B cell (primary cell): ENCODE measurements around the gene ACTL6A. TPM values are rescaled to one million over a fixed set of nuclear protein-coding genes. Genes with fewer than 3 reads are reported as not detected.

Source experiments
- ATAC-seq: fragments of 200-7000 bp; cut with Tn5 transposase; one replicate; pipeline ENCODE4 v1.10.0; 2021; ENCODE audit warnings: low read depth, mild to moderate bottlenecking, moderate number of reproducible peaks, moderate library complexity
- CTCF ChIA-PET: fragments of 350-600 bp; sonication (Branson Sonifier 250); formaldehyde crosslinking; loops from one replicate; lab custom pipeline; 2021; ENCODE audit warnings: antibody characterized with exemption, inconsistent platforms; lab: Charles Lee
- POLR2A ChIA-PET: fragments of 350-600 bp; sonication (Branson Sonifier 250); formaldehyde crosslinking; loops from one replicate; lab custom pipeline; 2021; ENCODE audit warnings: antibody characterized with exemption; lab: Charles Lee
- DNase-seq: peaks from one replicate; pipeline ENCODE4 v3.0.0; 2013
- H2AFZ ChIP-seq: 2 replicates; pipeline ENCODE4 v1.6.1; 2012; ENCODE audit warnings: mild to moderate bottlenecking, low read depth, low read length; ENCODE audit not compliant: insufficient read depth, poor library complexity, severe bottlenecking
- H3K27ac ChIP-seq, 2 donors: 1 replicate in 1 of 2; 2 replicates in 1 of 2; pipeline ENCODE4 v1.5.1; 2012 to 2013; ENCODE audit warnings: low read length in 2 of 2, mild to moderate bottlenecking in 2 of 2, moderate library complexity in 1 of 2
- H3K27me3 ChIP-seq, 4 experiments: fragments of 200-600 bp in 1 of 4; sonication (generic) in 1 of 4; replicated peaks in 1 of 4; 1 replicate in 2 of 4; 2 replicates in 2 of 4; pipeline versions ENCODE4 v1.6.1 to v1.7.0; 2013 to 2016; ENCODE audit warnings: low read length in 3 of 4, mild to moderate bottlenecking in 2 of 4, mixed read lengths in 1 of 4, moderate library complexity in 1 of 4; ENCODE audit not compliant: insufficient read depth in 4 of 4, control insufficient read depth in 3 of 4; ENCODE audit errors: control extremely low read depth in 1 of 4
- H3K36me3 ChIP-seq, 2 experiments: replicated peaks in 1 of 2; 1 replicate in 1 of 2; 2 replicates in 1 of 2; pipeline versions ENCODE4 v1.6.1 to v1.7.1; 2013; ENCODE audit warnings: low read length in 1 of 2; ENCODE audit not compliant: insufficient read depth in 2 of 2, control insufficient read depth in 1 of 2; ENCODE audit errors: control extremely low read depth in 1 of 2, extremely low read depth in 1 of 2
- H3K4me1 ChIP-seq, 2 donors: fragments of 200-600 bp in 1 of 2; sonication (generic) in 1 of 2; 1 replicate in 1 of 2; 2 replicates in 1 of 2; pipeline versions ENCODE4 v1.5.1 to v1.6.1; 2013 to 2017; ENCODE audit warnings: low read length in 2 of 2; ENCODE audit not compliant: control insufficient read depth in 2 of 2, insufficient read depth in 2 of 2
- H3K4me2 ChIP-seq: replicated peaks from 2 replicates; pipeline ENCODE3; 2012; ENCODE audit warnings: mild to moderate bottlenecking, low read depth, low read length; ENCODE audit not compliant: poor library complexity, severe bottlenecking
- H3K4me3 ChIP-seq, 5 experiments: fragments of 200-600 bp in 1 of 5; sonication (generic) in 1 of 5; 1 replicate in 3 of 5; 2 replicates in 2 of 5; pipeline versions ENCODE4 v1.5.1 to v1.7.0; 2011 to 2016; ENCODE audit warnings: low read length in 4 of 5, mild to moderate bottlenecking in 4 of 5, low read depth in 2 of 5, control low read depth in 1 of 5, moderate library complexity in 1 of 5; ENCODE audit not compliant: insufficient read depth in 1 of 5; ENCODE audit errors: control extremely low read depth in 1 of 5, extremely low read depth in 1 of 5
- H3K79me2 ChIP-seq: fragments of 200-600 bp; sonication (generic); one replicate; pipeline ENCODE4 v1.6.0; 2016; ENCODE audit warnings: low read length; ENCODE audit not compliant: control insufficient read depth, insufficient read depth
- H3K9ac ChIP-seq: fragments of 200-600 bp; sonication (generic); 2 replicates; pipeline ENCODE4 v1.6.1; 2017; ENCODE audit warnings: mild to moderate bottlenecking, low read length, moderate library complexity
- H3K9me3 ChIP-seq, 3 donors: one replicate each; pipeline versions ENCODE4 v1.6.1 to v1.7.1; 2013; ENCODE audit warnings: low read length in 2 of 3; ENCODE audit not compliant: control insufficient read depth in 2 of 3, insufficient read depth in 1 of 3; ENCODE audit errors: control extremely low read depth in 1 of 3
- H4K20me1 ChIP-seq: 2 replicates; pipeline ENCODE4 v1.6.0; 2012; ENCODE audit warnings: mild to moderate bottlenecking, low read length; ENCODE audit not compliant: insufficient read depth, control insufficient read depth, poor library complexity, severe bottlenecking
- H3K27ac Mint-ChIP-seq: one replicate; pipeline ENCODE4 v1.8.0; 2021; ENCODE audit warnings: mixed read lengths
- H3K27me3 Mint-ChIP-seq: one replicate; pipeline ENCODE4 v1.8.0; 2021; ENCODE audit warnings: mixed read lengths
- H3K4me1 Mint-ChIP-seq: one replicate; pipeline ENCODE4 v1.8.0; 2021; ENCODE audit warnings: mixed read lengths
- H3K4me3 Mint-ChIP-seq: one replicate; pipeline ENCODE4 v1.8.0; 2021; ENCODE audit warnings: mixed read lengths
- H3K9me3 Mint-ChIP-seq: one replicate; pipeline ENCODE4 v1.8.0; 2022; ENCODE audit warnings: mixed read lengths; ENCODE audit not compliant: insufficient read depth
- CTCF ChIP-seq: fragments of 200-600 bp; IDR thresholded peaks from one replicate; pipeline ENCODE4 v1.8.0; 2022; ENCODE audit warnings: antibody characterized with exemption, mild to moderate bottlenecking
- EZH2 ChIP-seq: IDR thresholded peaks from 2 replicates; pipeline ENCODE4 v1.6.1; 2012; ENCODE audit warnings: borderline replicate concordance, low read depth, mild to moderate bottlenecking, moderate library complexity, low read length; ENCODE audit not compliant: insufficient read depth, poor library complexity, severe bottlenecking
- WGBS: methylation state at CpG from one replicate; pipeline ENCODE4 v1.1.5; 2013; ENCODE audit warnings: missing lambda C conversion rate; ENCODE audit not compliant: insufficient coverage; 5-methylcytosine and 5-hydroxymethylcytosine counted together
- intact Hi-C: fragments of 100-400 bp; cut with micrococcal nuclease; formaldehyde crosslinking; loops from one replicate; pipeline ENCODE4 v1.10.0; 2022
- polyA plus RNA-seq: library from polyadenylated mRNA; depleted of rRNA; stranded (reverse); fragments of >200 nt; gene quantifications from 2 replicates; pipeline ENCODE4 v1.2.3, GENCODE V29; 2012
- total RNA-seq, 2 donors: library from RNA; stranded (reverse); fragments of 120-200 nt in 1 of 2; gene quantifications; 1 replicate in 1 of 2; 2 replicates in 1 of 2; pipeline versions ENCODE4 v1.2.3 to v1.2.4, GENCODE V29; 2013 to 2022

Gene ACTL6A
- total and polyA plus RNA-seq, 2 donors (not counting 1 experiment from before 2014, with no cell fraction given): 26.2 to 48.5 TPM

GRCh38 chr3:179541596-179541995, 21.1 kb upstream of the ACTL6A start:
- H3K4me2 ChIP-seq: no peak overlapping the region
- H3K9me3 ChIP-seq: no peaks in the 10 kb centered on the region
- H3K27me3 ChIP-seq: peaks cover 0 to 5% (median 2%) of the 10 kb centered on the region in 4 experiments
- H3K4me3 ChIP-seq: no peak overlapping the region
- TF ChIP-seq CTCF: no peak
- no peak for TF ChIP-seq EZH2
- H3K9ac ChIP-seq: no peak overlapping the region
- intact Hi-C loops: no loop called here
- no peaks in the 10 kb centered on the region for H3K36me3 ChIP-seq
- ChIA-PET CTCF (interaction anchor here (1.1 kb wide), 1 partner anchor 78 kb away, joined by 3 read pairs; no protein-coding TSS in a partner anchor), POLR2A (no interaction called here)
- no peak overlapping the region for H2AFZ ChIP-seq
- no peaks in the 10 kb centered on the region for H3K79me2 ChIP-seq
- Mint-ChIP-seq H3K9me3 (no peaks in the 10 kb centered on the region), H3K4me1 (no peaks in the 10 kb centered on the region), H3K4me3 (no peak overlapping the region), H3K27me3 (peaks cover 7% of the 10 kb centered on the region), H3K27ac (no peak overlapping the region)
- DNase-seq (no peak), ATAC-seq (no peak)
- no peak overlapping the region for H3K27ac ChIP-seq
- H3K4me1 ChIP-seq: no peaks in the 10 kb centered on the region
- WGBS: 100% methylated on average over 1 of the region's 1 CpG
- no peaks in the 10 kb centered on the region for H4K20me1 ChIP-seq

- no peak for ATAC-seq
- no peaks in the 10 kb centered on the region for H3K27me3 ChIP-seq
- TF ChIP-seq CTCF (no peak), EZH2 (no peak)
- H3K9me3 Mint-ChIP-seq: no peaks in the 10 kb centered on the region
- peaks cover 7% of the 10 kb centered on the region for H3K27me3 Mint-ChIP-seq
- no peak overlapping the region for H3K4me2 ChIP-seq
- no peak for DNase-seq
- H3K9ac ChIP-seq: no peak overlapping the region
- ChIA-PET POLR2A (no interaction called here), CTCF (no interaction called here)
- H2AFZ ChIP-seq: no peak overlapping the region
- H3K36me3 ChIP-seq: no peaks in the 10 kb centered on the region
- no peak overlapping the region for H3K4me3 ChIP-seq
- H3K9me3 ChIP-seq: no peaks in the 10 kb centered on the region
- no peak overlapping the region for H3K27ac ChIP-seq
- H3K27ac Mint-ChIP-seq: no peak overlapping the region
- H3K4me1 ChIP-seq: no peaks in the 10 kb centered on the region
- H3K4me1 Mint-ChIP-seq: no peaks in the 10 kb centered on the region
- H3K4me3 Mint-ChIP-seq: no peak overlapping the region
- H4K20me1 ChIP-seq: no peaks in the 10 kb centered on the region
- intact Hi-C loops: no loop called here
- H3K79me2 ChIP-seq: no peaks in the 10 kb centered on the region
These were observed 20.4 kb upstream of the ACTL6A start for GRCh38 chr3:179542375-179542774.
